ENCODE data around the gene SDF2.

Gene SDF2

GRCh38 chr17:28661635-28662526 lies at the start of gene SDF2, which contains the start of gene SUPT6H:
TSS of gene SDF2 (minus strand) at chr17:28661906. CDS start at chr17:28661876, 30 bp downstream.
TSS of gene SUPT6H (plus strand) at chr17:28662205. CDS start at chr17:28673402, 11,197 bp downstream.
- DNase-seq: peak; percentile 93

GRCh38 chr17:28710861-28711722 lies 49.4 kb upstream of the SDF2 start:
- DNase-seq: peak; percentile 92

GRCh38 chr17:28707339-28707720 lies 45.6 kb upstream of the SDF2 start:
- DNase-seq: no peak

- DNase-seq: no peak
These were observed 45.0 kb upstream of the SDF2 start for GRCh38 chr17:28706471-28707338.

GRCh38 chr17:28705728-28706334 lies 44.1 kb upstream of the SDF2 start:
- no peak for DNase-seq

GRCh38 chr17:28705074-28705659 lies 43.5 kb upstream of the SDF2 start:
- DNase-seq: no peak

- no peak for DNase-seq
These were observed 42.6 kb upstream of the SDF2 start for GRCh38 chr17:28704219-28704858.

GRCh38 chr17:28703552-28704218 lies 42.0 kb upstream of the SDF2 start:
- no peak for DNase-seq

- no peak for DNase-seq
These were observed 41.0 kb upstream of the SDF2 start for GRCh38 chr17:28702752-28703150.

GRCh38 chr17:28702026-28702751 lies 40.5 kb upstream of the SDF2 start:
- DNase-seq: no peak

- peak; percentile 76 for DNase-seq
These were observed 39.3 kb upstream of the SDF2 start for GRCh38 chr17:28700830-28701492.

GRCh38 chr17:28700278-28700677 lies 38.6 kb upstream of the SDF2 start:
- no peak for DNase-seq

GRCh38 chr17:28698253-28698941 lies 36.7 kb upstream of the SDF2 start:
- no peak for DNase-seq

GRCh38 chr17:28693869-28694268 lies 32.2 kb upstream of the SDF2 start:
- no peak for DNase-seq

GRCh38 chr17:28689011-28689410 lies 27.3 kb upstream of the SDF2 start:
- DNase-seq: no peak

- DNase-seq: no peak
These were observed 26.8 kb upstream of the SDF2 start for GRCh38 chr17:28688481-28688880.

- no peak for DNase-seq
These were observed 24.6 kb upstream of the SDF2 start for GRCh38 chr17:28686296-28686695.

- DNase-seq: no peak
These were observed 23.7 kb upstream of the SDF2 start for GRCh38 chr17:28685366-28685765.

- DNase-seq: no peak
These were observed 23.3 kb upstream of the SDF2 start for GRCh38 chr17:28684963-28685362.

Data from NCI-H510A treated with DMSO at 0.1 percent for 48 hours (cell line).